Retinal pigment epithelial cell (primary cell): Measurements from ENCODE around the gene NETO1.

ENCODE experiments used
- DNase-seq: peaks from one replicate; pipeline ENCODE4 v3.0.0-alpha.2; 2010; ENCODE audit warnings: low read depth
- H3K4me3 ChIP-seq: 2 replicates; pipeline ENCODE4 v1.5.1; 2011; ENCODE audit warnings: mild to moderate bottlenecking, low read length, control low read depth, moderate library complexity
- TF ChIP-seq, protein P1 (sequence below): conservative IDR thresholded peaks from 2 replicates; pipeline ENCODE4 v1.5.1; 2011; ENCODE audit warnings: low read depth, low read length, control low read depth, inconsistent platforms

The NETO1 gene

GRCh38 chr18:72847771-72848170, 20.0 kb downstream of the NETO1 start:
- no peak overlapping the region for H3K4me3 ChIP-seq
- TF ChIP-seq, protein P1, sequence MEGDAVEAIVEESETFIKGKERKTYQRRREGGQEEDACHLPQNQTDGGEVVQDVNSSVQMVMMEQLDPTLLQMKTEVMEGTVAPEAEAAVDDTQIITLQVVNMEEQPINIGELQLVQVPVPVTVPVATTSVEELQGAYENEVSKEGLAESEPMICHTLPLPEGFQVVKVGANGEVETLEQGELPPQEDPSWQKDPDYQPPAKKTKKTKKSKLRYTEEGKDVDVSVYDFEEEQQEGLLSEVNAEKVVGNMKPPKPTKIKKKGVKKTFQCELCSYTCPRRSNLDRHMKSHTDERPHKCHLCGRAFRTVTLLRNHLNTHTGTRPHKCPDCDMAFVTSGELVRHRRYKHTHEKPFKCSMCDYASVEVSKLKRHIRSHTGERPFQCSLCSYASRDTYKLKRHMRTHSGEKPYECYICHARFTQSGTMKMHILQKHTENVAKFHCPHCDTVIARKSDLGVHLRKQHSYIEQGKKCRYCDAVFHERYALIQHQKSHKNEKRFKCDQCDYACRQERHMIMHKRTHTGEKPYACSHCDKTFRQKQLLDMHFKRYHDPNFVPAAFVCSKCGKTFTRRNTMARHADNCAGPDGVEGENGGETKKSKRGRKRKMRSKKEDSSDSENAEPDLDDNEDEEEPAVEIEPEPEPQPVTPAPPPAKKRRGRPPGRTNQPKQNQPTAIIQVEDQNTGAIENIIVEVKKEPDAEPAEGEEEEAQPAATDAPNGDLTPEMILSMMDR, result no peak
- DNase-seq, result no peak

DNA sequence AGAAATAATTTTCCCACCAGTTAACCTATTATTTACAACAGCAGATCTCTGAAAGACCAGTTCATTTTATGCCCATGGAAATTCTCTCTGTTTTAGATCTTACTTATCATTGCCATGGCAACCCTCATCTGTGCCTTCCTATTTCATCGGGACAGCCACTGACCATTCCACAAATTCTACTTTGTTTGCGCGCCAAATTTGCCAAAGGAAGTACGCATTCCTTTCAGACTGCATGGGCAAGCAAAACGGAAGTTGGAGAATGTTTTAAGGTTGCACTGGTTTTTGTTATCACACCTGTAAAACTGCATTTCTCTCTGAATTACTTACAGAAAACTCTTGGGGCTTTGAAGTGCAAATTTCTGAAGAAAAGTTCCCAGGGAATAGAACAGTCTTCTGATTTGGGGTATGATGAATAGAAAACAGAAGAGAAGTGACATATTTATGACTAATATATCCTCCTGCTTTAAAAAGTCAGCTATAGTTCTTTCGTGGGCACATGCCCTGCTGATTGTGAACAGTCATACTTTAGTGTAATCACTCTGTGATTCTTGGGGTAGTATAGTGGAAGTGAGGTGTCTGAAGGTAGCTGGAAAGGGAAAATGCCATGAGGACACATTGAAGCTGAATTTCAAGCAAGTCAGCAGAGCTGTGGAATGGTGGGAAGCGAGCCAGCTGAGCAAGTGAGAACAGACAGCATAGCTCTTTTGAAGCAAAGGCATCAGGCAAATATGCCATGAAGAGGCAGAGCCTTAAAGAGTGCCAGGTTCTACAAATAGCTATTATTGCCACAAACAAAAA, 20.9 kb downstream of the NETO1 start:
- no peak overlapping the region for H3K4me3 ChIP-seq
- DNase-seq, result no peak
- TF ChIP-seq, protein P1, result no peak

GRCh38 chr18:72843743-72844142, 24.0 kb downstream of the NETO1 start:
- no peak for DNase-seq
- TF ChIP-seq, protein P1, result no peak
- H3K4me3 ChIP-seq, result no peak overlapping the region

GRCh38 chr18:72840109-72840508, 27.7 kb downstream of the NETO1 start:
- no peak overlapping the region for H3K4me3 ChIP-seq
- TF ChIP-seq, protein P1, result no peak
- no peak for DNase-seq

DNA sequence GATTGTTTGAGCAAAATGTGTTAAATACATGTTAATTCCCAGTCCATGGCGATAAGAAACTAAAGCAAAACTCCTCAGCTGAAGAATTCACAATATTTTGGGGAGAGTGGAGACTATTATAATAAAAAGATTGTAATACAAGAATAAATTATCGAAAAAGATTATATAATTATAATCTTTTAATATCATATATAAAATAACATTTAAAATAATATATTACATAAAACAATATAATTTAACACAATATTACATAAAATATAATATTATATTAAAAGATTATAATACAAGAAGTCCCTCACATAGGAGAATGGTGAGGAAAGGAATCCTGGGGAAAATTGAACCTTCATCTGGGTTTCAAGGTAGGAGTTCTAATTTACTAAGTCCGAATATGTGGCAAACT, 33.1 kb downstream of the NETO1 start:
- TF ChIP-seq, protein P1, result no peak
- DNase-seq, result no peak
- no peak overlapping the region for H3K4me3 ChIP-seq

DNA sequence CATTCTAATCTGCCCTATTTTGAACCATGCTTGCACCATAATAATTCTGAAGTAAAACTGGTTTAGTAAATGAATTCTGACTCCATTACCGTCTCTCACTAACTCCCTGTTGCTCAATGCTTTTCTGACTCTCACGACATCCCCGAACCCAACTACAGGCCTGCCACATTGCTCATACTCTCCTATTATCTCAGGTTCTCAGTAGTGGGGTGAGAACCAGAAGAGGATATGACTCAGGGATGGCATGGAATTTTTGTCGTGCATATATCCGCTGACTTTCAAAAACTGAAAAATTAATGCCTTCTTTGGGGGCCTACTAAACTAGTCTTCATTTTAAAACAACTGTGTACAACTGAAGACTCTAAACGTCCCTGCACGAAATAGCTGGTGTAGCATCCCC, 34.3 kb downstream of the NETO1 start:
- DNase-seq, result no peak
- no peak overlapping the region for H3K4me3 ChIP-seq
- TF ChIP-seq, protein P1, result no peak

- no peak for DNase-seq
- TF ChIP-seq, protein P1, result no peak
- H3K4me3 ChIP-seq, result no peak overlapping the region
Measured at GRCh38 chr18:72830109-72830508, 37.7 kb downstream of the NETO1 start.
